ENCODE measurements around the gene EOMES. TPM values are rescaled to one million over a fixed set of nuclear protein-coding genes. Genes with fewer than 3 reads are reported as not detected.
"Not testable (repeated sequence)": the region's sequence is repeated elsewhere in the genome, so short reads cannot be mapped to it uniquely, and the experiment has no call there.

EOMES gene
- not detected in 2 replicates for total RNA-seq (2014; rRNA removed; shearing (Covaris generic))

DNA sequence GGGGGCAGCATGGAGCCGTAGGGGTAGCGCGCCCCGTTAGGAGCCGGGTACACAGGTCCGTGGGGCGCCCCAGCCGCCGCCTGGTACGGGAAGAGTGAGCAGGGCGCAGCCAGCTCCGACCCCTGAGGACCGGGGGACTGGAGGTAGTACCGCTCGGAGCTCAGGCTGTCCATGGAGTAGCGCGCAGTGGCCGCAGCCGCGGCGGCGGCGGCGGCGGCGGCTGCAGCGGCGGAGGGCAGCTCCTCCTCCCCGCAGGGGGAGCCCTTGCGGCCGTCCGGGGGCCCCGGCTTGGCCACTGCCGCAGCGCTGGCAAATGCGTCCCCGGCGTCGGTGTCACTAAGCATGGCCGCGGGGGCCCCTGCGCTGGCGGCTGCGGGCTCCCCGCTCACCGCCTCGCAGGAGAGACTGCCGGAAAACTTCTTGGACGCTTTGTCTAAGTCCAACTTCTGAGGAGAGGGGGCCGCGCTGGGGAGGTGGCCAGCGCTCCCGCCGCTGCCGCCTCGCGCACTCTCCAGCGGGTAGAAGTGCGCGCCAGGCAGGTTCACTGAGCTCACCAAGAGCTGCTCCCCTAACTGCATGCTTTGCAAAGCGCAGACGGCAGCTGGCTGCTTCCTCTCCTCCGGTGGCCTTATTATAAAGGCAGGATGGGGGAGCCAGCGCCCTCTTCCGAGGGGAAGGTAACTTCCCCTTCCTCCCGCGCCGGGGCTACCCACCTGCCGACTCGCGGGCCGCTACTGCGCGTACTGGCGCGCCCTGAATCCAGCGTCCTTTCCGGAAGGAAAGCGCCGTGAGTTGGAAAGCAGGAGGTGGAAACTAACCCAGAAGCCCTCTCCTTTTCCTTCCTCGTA is at the start of gene EOMES:
Gene EOMES (minus strand): TSS at position 607 of the 848 bp plus-strand sequence. CDS start 29 bp downstream, at position 578.
- DNase-seq (ENCODE audit: low read depth), result peak; percentile 49

GRCh38 chr3:27770384-27770783 is 48.3 kb upstream of the EOMES start:
- not testable (repeated sequence) for DNase-seq (ENCODE audit: low read depth)

DNA sequence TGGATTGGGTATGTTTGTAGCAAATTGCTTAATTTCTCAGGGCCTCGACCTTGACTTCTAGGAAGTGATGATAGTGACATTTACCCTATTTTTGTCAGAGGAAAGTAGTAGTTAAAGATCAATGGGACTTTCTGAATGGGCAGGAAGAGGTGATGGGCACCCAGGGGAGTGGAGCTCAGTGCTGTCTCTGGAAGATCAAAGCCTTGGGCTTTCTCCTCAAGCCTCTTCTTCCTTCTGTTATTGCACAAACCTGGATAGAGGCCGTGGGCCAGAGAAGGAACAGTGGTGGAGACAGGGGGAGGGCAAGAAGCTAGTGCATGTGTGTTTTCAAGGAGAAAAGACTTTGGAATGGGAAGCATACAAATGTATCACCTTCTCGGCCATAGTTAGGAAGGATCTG is 44.9 kb upstream of the EOMES start:
- DNase-seq (ENCODE audit: low read depth), result no peak

DNA sequence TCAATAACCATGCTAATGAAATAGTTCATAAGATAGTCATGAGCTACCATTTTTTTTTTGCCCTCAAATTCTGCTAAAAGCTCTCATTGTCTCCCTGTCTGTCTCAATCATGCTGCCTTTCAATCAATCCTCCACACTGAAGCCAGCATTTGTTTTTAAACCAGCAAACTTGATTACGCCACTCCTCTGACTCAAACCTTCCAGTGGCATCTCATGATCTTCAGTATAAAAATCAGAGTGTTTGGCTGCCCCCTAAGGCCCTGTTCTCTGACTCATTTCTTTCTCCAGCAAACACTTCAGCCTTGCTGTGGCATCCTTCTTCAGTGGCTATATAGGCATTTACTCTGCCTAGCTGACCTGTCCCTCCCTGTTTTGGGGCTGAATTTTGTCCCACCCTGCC is 36.0 kb upstream of the EOMES start:
- DNase-seq (ENCODE audit: low read depth), result peak; percentile 91

DNA sequence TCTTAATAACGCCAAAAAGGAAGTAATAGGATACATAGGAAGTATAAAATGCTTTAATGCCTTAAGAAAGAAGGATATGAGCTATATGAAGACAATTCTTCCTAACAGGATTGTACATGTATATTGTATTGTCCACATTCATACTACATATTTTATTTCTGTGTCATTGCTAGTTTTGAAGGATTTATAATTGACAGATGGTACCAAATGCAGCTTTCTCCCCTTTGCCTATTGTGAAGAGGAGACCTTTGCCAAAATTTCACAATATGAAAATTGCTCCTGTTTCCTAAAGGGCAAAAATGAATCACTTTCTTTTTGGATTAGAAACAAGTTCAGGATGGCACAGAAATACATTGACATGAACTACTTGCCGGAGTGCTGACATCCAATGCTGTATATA is 34.8 kb upstream of the EOMES start:
- no peak for DNase-seq (ENCODE audit: low read depth)

GRCh38 chr3:27752926-27753325 is 30.8 kb upstream of the EOMES start:
- DNase-seq (ENCODE audit: low read depth), result no peak

DNA sequence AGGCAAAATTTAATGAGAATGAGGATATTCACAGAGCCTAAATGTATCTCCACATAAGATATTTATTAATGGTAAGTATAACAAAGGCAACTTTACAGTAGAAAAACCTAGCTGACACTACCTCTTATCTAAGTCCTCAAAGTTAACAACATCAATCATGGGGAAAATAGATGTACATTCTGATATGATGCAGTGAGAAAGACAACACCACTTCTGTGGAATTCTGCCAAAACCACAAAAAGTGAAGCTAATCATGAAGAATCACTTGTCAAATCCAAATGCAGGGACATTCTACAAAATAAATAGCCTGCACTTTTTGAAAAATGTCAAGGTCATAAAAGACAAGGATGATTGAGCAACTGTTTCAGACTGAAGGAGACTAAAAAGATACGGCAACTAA is 27.5 kb upstream of the EOMES start:
- DNase-seq (ENCODE audit: low read depth), result peak; percentile 52

GRCh38 chr3:27746838-27747237 is 24.7 kb upstream of the EOMES start:
- peak; percentile 18 for DNase-seq (ENCODE audit: low read depth)

- no peak for DNase-seq (ENCODE audit: low read depth)
Observed at GRCh38 chr3:27740854-27741253, 18.7 kb upstream of the EOMES start.

DNA sequence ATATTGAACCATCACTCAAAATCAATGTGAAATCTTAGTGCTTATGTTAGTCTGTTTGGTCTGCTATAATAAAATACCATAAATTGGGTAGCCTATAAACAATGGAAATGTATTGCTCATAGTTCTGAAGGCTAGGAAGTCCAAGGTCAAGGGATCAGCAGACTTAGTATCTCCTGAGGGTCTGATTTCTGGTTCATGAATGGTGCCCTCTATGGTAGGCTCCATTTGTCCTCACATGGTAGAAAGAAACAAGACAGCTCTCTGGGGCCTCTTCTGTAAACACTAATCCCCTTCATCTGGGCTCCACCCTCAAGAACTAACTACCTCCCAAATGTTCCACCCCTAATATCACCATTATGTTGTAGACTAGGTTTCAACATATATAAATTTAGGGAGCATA is 15.0 kb upstream of the EOMES start:
- no peak for DNase-seq (ENCODE audit: low read depth)

DNA sequence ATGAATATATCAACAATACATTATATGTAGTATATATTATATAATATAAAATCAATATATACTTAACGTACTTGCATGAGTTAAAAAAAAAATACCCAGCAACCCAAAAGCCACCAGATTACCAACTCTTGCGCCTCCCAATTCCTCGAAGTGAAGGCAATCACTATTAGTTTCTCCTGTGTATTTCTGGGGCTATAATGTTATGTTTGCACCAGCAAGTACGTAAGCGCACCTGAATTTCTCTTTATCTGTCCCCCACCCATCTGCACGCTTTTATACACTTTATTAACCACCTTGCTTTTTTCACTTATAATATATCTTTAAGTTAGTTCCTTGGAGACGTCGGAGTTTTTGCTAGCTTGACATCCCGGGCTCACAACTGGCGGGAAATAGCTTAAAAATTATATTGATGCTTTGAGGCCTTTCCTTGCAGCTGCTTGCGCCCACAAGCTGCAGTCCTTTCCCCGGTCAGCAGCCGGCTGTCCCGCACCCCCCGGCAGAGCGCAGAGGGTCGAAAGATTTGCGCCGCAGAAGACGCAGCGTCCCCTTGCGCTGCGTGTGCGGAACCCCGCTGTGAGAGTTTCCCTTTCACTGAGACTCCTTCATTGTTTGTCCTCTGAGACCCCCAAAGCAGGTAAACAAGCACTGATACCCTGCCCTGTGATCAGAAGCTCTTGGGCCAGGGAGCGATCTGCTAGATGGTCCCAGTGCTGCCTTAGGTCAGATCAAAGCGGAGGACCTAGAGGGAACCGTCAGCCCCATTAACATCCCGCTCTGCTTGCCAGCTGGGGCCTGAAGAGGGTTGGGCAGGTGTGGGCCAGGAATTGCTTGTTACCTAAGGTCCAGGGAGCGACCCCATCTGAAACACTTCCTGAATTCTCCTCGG is 8.9 kb upstream of the EOMES start:
- DNase-seq (ENCODE audit: low read depth), result no peak

- DNase-seq (ENCODE audit: low read depth), result no peak
Observed at GRCh38 chr3:27729748-27730611, 7.9 kb upstream of the EOMES start.

DNA sequence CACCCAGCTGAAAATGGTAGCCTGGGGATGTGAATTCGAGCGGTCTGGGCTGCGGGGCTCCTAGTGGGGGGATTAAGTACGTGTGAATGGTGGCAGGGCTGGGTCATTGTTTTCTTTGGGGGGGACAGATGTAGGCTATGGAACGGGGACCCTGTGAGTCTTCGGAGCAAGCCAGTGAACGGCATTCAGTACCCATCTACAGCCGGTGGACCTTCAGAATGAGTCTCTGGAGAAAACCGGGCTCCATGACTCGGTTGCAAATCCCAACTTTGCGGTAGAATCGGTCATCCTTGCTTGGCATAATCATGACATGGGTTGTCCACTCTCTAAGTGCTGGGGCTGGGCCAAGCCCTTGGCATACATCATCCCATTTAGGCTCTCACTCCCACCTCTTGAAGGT is 7.2 kb upstream of the EOMES start:
- no peak for DNase-seq (ENCODE audit: low read depth)

- DNase-seq (ENCODE audit: low read depth), result no peak
Observed at GRCh38 chr3:27728195-27729087, 6.3 kb upstream of the EOMES start.

DNA sequence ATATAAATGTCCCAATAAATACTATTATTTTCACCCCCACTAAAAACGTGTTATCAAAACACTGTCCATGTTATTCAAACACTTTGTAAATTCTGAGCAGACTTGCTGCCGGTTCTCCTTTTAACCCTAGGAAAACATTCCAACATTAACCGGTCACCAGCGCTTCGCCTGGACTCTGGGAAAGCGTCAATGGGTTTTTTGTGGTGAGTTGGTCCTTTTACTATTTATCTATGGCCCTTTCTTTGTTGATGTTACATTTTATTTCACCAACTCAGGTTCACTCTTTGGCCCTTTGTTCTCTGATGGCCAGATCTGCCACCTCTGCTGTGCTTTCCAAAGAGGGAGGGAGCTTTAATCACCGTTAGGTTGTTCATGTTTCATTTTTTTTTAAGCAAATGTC is 4.1 kb upstream of the EOMES start:
- no peak for DNase-seq (ENCODE audit: low read depth)

DNA sequence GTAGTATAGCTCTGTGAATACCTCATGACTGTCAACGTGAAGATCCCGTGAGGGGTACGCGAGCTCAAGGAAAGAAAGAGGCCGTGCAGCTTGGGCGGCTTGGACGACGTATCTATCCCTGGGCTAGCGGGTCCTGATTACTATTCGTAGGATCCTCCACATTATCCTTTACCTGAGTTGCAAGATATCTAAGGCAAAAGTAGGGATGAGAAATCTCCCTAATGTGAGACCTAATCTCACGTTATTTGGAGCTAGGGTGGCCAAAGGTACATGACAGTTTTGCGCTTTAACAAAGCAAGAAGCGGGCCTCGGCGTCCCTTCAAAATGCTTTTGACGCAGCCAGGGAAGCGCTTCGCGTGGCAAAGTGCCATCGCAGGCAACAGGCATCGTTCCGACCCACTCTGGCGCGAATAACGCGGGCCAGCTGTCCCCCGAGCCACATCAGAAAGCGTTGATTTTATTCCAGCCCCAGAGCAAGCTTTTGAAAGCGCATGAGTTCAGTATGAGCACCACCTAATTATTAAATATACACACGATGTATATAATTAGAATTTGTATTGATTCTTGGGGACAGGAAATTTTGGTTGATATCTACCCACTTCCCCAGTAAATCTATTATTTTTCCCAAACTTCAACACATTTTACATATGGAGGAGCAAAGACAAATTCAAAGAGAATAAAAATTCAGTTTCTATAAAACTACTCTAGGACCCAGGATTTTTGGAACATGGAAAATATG is 2.5 kb upstream of the EOMES start:
- DNase-seq (ENCODE audit: low read depth), result no peak

DNA sequence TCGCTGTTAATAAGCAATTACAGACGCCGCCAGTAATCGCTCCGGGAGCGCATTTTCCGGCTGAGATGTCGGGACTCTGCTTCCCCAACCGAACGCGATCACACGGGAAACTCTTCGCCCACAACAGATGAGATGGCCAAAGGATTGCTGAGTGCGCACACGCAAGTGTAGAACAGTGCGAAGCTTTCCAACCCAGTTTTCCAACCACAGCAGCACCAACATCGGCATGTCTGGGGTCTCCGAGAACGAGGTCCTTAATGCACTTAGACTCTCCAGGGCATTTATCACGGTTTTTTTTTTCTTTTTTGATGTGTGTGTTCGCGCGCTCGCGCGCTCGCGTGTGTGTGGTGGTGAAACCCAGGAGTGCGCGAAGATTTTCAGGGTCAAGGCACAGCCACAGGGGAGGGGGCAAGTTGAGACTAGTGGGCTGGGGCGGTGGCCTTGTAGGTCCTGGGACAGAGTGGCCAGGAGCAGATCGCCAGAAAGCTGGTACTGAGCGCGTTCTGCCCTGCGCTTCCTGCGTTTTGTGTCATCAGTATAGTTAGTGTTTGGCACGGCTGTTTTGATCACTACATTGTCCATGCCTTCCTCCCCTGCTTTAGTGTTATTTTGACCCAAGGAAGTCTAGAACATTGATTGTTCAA is 1.8 kb upstream of the EOMES start:
- no peak for DNase-seq (ENCODE audit: low read depth)

DNA sequence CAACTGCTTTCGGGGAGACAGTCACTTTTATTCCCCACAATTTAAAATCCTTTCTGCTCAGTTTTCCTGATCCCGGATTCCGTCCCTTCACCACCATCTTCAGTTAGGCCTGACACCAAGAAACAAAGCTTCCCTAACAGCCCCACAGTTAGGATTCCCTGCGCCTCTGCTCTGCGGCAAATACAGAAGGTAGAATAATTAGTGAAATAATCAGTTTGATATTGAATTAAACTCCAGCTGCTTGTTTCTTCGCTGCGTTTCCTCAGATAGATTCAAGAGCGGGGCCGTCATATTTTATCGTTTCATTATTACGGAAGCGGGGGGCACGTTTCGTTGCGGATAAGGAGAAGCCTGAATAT is 1.3 kb upstream of the EOMES start:
- no peak for DNase-seq (ENCODE audit: low read depth)

DNA sequence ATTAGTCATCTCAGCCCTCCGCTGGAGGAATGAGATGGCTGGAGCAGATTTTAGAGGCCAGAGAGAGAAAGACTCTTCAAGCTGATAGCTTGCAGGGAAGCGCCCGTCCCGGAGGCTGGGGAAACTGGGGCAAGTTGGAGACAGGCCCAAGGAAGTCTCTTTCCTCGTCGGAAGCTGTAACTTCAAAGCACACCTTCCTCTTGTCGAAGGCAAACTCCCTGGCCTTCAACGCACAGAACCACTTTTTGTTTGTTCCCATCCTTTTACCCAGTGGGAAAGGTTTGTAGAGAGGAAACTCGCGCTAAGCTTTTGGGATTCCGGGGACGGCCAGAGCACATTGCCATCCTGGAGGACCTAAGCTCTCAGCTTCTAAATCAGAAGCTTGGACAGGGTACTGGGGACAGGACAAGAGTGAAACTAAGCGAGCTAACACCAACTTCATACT is 900 bp upstream of the EOMES start:
- no peak for DNase-seq (ENCODE audit: low read depth)

All from RPMI7951 (cell line).